Amniotic epithelial cell (primary cell): ENCODE data around the gene POLR1A.

Source experiments
- DNase-seq: peaks from one replicate; pipeline ENCODE4 v3.0.0-alpha.2; 2010; ENCODE audit warnings: low read depth

POLR1A gene

DNA sequence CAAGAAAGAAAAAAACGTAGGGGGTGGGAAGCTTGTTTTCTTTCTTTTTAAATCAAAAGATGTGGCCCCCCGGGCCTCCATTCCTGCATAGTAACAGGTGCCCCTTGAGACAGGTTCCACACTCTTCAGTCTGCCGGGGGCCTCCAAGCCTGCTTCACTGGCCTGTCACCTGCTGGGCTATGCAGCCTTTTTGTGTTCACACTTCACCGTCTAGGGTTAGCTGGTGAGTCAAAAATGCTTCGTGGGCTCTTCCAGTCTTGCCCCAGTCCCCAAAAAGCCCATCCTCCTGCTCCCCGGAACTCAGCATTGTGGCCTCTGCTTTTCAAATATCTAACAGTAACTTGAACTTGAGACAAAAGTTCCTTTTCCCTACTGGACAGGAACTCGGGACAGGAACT is 67.9 kb downstream of the POLR1A start:
- no peak for DNase-seq

DNA sequence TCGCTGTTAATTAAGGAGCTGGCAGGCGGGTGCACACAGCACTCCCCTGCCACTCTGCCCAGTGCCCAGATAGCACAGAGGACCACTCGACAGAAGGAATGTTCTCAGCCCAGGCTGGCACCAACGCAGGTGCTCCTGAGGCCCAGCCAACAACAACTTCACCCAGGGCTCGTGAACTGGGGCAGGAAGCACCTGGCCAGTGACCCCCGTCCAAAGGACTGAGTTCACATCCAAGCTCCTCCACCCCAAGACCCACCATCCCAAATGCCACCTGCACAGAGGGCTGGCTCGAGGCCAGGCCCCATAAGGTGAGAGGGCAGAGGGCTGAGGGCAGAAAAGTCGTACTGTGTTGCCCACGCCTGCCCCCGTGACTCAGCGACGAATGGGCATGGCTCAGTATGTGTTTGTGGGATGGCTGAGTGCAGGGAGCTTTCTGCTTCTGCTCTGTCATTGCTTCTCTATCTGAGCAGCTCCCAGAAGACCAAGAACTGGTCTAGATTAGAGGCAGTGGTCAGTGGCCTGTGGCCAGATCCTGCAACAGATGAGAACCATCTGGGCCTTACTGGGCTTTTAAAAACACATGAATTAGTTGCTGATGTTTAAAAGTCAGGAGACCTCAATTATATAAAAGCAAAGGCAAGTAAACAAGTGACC is 68.4 kb downstream of the POLR1A start:
- DNase-seq, result peak; percentile 93

DNA sequence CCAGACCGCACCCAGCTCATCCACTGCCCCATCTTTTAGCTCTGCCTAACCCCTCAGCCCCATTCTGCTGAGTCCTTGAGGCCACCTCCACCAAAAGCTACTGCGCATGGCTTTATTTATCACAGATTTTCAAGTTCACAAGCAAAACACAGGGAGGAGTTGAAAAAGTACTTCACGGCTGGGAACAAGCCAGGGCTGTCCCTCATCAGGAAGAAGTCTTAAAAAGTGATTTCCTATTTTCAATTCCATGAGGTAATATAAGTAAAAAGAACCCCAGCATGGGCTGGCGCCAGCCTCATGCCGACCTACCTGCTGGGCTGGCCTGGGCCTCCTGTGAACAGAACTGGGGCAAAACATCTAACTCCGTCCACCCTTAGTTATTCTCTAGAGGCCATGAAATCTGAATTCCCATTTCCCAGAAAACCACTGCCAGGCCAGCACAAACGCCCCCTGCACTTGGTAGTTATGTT is 69.0 kb downstream of the POLR1A start:
- DNase-seq, result no peak

DNA sequence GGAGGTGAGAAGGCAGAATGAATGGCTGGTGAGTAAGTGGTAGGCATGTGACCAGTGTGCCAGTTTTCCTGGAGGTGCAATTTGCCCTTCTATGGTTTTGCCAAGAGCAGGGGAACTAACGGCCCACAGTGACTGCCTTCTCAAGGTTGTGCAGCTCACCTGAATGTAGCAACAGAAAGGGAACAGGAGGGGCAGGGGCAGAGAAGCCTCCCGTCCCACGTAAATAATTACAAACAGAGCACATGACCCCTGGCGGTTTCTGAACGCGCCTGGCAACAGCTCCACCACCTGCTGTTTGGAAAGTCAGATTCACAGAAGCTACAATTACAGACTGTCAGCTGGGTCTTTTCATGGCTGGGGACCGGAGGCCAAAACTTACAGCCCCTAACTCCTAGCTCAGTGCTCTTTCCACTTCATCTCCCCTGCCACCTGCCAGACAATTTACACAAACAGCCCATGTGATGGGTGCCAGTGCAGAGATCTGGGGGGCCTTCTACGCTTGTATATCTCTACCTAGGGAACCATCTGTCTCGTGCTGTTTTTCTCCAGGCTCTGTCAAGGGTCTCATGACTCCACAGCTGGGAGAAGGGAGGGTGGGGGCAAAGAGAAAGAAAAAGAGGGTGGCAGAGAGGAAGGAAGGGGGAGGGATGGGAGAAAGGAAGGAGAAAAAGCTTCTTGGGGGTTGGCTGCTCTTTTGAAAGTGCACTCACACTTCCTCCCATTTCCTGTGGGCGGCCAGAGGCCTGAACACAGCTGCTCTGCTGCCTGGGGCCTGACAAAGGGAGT is 69.6 kb downstream of the POLR1A start:
- peak; percentile 85 for DNase-seq

DNA sequence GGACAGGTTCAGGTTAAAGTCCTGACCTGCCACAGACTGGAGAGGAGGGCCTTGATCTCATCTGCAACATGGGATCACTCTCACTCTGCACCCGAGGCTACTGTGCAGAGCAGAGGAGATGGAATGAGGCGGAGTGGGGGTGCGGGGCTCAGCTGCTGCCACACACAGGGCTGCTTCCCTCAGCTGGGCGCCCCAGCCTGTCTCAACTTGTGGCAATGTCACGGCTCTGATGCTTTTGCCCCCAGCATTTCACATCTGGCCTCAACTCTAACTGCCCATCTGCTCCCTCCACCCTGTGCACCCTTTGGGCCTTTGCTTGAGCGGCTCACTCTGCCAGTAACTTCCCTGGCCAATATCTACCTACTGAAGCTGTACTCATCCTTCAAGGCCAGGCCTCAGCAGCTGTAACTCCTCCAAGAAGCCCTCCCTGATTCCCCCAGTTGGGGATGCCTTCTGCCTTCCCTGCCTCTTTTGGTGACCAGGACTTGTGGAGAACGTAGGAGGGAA is 70.3 kb downstream of the POLR1A start:
- no peak for DNase-seq

DNA sequence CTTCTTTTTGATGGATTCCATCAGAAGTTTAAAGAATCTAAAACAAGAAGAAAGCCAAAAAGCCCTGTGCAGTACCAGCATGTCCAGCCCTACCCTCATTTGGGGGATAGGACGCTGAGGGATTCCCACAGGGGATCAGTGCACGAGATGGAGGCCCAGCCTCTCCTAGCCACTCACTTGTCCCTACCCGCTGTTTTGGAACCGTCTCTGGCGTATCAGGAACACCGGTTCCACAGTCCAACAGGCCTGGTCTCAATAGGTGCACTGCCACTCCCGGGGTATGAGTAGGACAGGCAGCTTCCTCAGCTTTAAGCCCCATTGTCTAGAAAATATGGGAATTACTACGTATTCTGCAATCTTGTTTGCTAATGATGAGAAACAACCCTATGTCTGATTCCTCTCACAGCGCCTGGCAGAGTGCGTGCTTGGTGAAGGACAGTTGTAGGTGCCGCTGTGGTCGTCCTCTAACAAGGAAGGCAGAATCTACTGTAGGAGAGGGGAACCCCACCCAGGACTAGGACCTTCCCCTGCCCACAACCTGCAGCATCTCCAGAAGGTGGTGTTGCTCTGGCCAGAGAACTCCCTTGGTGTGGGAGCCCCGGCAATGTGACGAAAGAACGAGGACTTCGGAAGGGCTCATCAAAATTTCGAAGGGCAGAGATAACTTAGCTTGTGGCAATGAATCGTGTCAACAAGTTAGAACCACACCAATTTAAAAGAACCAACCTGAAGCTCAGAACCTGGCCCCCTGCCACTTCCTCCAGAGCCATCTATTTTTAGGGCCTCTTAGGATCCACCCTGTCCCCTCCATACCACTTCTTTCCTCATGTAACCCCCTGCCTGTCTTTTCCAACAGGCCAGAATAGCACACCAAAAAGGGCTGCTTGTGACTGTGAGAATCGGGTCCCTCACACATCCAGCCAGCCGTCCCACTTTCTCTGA is 71.7 kb downstream of the POLR1A start:
- DNase-seq, result no peak

DNA sequence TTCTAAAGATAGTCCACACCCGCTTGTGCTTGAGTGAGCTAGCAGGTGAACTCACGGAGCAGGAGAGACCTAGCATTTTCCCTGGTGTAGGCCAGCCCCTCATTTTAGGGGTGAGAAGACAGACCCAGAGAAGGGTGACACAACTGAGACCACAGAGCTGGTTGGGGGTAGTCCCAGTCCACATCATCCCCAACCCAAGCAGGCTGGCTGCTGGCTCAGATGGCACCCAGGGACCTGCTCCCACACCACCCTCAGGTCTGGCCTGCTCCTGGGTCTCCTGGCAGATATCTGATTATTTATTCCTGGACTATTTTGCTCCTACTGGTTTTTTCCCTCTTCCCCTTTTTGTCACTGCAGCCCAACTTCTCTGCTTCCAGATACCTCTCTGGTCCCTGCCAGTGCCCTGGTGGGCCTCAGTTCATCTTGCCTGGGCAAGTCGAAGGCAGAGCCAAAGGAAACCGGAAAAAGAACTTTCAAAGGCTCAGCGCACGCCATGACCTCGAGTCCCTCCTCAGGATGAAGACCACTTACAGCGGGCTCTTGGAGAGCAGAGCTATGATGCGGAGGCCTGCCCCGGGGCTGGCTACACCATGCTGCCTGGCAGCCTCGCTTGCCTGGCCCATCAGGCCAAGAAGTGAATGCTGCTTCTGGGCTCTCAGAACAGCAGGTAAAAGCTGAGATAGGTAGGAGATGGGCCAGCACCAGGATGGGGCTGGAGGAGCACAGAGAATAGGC is 72.7 kb downstream of the POLR1A start:
- DNase-seq, result no peak

DNA sequence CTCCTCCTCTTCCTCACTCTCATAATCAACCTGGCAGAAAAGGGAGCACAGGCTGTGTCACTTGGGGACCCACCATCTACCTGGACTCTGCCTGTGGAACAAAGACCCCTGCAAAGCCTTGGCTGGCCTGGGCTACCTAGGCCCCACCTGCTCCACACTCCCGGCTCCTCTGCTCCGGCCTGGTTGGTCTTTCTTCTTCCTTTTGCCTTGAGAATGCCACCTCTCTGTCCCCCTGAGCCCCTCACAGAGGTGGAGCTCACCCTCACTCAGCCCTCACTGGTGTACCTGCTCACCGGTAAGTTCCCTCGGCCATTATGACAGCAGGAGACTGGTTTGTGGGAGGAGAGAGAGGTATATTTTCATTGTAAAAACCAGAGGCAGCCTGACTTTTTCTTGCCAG is 74.1 kb downstream of the POLR1A start:
- DNase-seq, result no peak

DNA sequence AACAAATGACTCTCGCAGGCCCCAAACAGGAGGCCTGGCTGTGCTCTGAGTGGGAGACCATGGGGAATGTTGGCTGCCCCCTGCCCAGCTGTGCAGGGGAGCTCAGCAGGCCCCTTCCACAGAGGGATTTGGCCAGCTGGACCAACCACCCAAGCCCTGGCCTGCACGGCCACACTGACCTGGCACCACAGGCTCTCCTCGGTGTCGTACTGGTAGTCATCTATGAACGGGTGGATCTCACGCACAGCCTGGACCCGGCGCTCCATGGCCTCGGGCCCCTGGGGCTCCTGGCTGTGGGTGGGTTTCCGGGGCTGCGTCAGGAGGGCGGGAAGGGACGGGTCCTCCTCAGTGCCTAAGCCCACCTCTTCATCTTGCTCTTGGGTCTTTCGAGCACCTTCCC is 74.5 kb downstream of the POLR1A start:
- DNase-seq, result no peak

DNA sequence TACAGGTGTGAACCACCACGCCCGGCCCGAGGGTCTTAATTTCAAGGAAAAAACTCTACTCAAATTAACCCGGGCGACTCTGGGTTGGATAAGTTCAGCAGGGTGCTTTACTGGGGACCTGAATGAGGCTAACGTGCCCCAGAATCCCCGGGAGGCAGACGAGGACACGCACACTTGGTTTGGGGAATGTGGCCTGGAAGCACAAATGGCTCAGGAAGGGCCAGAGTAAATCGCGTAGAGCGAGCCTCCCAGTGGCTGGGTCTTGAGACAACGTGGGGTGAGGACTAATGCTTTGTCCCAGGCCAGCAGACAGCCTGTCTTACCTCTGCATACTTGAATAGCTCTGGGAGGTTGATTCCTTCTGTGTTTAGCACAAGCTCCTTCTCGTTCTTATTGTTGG is 75.8 kb downstream of the POLR1A start:
- no peak for DNase-seq

DNA sequence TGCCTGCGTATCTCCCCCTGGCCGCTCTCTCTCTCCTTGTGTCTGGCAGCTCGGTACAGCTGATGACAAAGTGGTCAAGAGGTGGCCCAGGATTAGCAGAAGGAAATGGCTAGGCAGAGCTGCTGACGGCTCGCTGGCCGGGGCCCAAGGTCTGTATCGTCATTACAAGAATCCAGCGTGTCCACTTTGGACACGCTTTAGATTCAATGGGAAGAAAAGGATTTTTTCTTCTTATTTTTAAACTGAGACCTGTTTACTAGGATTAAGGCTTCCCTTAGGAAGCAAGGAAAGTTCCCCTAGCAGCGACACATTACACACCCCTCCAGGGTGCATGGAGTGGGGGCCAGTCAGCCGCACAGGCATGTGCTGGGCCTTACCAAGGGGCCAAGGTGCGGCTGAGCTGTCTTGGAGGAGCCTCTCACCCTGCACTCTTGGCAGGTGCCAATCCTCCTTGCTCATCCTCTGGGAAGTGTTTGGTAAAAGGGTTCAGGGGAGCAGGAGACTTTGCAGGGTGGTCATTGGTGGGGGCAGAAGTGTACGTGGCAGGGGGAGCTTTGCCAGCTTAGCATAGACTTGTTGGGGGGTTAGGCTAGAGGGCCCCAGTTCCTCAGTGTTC is 76.8 kb downstream of the POLR1A start:
- DNase-seq, result no peak

DNA sequence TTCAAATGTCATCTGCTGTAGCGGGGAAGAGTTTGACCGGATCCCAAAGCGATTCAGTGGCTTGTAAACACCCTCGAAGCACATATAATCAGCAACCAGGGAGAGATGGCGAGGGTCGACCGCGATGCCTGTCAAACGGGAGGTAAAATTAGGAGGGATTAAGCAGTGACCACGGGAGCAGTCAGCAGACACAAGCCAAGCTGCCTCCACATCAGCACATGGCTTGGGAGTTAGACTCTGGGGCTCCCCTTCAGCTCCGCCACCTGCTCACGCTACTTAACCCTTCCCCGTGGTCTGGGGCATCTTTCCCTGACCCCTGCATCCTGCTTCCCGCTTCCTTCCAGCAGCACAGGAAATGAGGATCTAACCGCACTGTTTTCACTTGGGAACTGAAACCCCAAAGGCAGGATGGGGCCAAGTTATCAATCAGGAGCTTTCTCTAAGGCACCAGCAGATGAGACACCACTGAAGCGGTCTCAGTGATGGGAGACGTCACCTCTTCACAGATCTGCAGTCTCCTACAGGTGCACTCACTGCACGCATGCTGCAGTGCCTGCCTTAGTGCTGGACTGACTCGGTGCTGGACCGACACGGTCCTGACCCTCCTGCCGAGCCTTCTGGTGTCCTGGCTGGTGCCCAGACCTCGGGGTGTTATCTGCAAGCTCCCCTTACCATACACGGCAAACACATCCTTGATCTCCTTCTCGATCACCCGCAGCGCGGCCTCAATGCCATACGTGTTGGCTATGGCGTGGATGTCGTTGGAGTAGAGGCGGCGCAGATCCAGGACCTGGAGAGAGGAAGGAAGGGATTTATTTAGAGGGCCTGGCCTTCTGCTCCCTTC is 77.5 kb downstream of the POLR1A start:
- DNase-seq, result no peak

DNA sequence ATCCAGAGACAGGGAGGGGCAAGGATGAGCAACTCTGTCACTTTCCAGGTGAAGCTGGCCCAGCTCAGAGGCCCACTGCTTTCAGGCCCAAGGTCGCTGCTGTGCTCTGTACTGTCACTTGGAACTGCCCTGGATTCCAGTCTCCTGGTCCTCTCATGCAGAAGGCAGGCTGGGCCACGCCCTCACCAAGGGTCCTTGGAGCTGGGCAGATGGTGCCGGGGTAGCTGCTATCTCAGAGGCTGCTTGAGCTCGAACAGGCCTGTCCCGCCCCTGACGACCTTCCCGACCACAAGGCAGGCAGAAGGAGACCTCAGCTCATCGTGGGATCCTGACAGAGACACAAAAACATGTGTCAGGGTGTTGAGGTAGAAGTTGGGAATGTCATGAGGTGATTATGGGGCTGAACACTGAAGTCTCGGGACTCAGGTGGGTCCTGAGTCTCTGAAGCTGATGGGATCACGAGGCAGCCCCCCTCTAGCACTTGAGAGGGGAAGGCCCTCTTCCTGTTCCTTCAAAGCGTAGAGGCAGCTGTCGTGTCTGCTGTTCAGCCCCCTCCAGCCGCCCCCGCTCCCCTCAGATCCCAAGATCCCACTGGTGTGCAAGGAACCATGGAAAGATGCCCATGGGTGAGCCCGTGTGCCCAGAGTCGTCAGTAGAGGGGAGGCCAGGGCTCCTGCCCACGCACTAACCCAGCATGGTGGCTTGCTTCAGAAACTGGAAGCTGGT is 78.3 kb downstream of the POLR1A start:
- DNase-seq, result no peak

DNA sequence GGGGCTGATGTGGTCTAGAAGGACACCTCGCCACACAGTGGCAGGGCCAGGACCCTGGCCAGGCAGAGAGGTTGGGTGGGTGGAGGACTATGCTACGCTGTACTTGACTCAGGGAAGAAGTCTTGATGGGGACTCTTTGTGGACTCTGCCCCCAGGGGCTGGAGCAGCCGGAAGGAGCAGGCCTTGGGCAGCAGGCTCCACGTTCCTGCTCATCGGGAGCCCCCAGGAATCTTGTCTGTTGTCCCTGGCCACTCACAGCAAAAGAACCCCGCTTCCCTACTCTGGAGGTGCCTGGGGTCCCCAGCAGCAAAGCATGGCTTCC is 79.0 kb downstream of the POLR1A start:
- DNase-seq, result no peak

DNA sequence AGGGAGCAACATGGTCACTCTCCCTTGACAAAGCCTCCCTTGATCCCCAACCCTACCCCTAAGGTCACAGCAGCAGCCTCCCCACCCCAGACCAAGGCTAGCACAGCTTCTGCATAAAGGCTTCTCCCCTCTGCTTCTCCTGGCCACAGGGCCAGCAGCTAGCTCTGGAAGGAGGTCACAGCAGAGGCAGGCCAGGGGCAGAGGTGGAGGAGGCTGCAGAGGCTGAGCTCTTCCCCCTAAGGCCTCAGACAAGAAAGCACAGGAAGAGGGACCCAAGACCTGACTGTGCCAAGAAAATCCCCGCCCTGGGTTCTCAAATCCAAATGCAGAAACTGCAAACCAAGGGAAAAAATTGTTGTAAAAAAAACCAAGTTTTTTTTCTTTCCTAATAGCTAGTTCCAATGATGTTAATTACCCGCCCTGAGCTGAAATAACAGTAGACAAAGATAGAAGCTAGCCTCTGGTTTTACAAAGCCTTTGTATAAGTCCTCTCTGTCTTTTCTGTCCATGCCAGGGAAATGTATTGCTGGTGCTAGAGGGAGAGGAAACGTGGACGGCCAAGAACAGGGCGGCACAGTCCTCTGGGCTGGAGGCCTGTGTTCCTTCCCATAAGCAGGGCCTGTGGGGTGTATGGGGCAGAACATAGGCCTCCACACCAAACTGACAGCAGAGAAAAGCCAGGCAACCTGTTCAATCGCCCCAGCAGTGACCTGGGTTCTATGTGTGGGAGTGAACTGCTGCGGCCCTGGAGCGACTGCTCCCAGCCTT is 79.5 kb downstream of the POLR1A start:
- no peak for DNase-seq

DNA sequence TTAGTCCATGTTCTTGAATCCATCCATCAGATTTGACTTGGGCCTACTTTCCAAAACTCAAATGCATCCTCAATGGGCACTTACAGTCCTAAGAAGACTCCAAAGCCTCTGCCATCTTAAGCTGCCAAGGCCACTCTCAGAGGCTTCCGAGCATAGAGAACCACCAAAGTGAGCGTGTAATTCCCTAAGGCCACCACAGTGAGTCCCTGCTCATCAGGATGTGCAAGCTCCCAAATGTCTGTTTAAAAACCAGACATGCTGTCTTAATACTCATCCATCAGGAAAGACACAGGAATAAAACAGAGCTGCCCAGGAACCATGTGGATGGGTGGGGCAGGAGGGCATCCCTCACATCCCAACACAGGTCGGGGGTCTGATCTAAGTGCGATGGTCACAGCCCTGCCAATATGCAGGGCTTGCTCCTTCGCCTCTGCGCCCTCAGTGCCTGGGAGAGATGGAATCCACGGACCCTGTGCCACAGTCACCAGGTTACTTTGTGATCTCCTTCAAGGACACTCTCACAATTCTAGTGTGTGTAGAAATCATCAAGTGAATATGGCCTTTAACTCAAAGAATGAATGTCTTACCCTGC is 80.4 kb downstream of the POLR1A start:
- no peak for DNase-seq

DNA sequence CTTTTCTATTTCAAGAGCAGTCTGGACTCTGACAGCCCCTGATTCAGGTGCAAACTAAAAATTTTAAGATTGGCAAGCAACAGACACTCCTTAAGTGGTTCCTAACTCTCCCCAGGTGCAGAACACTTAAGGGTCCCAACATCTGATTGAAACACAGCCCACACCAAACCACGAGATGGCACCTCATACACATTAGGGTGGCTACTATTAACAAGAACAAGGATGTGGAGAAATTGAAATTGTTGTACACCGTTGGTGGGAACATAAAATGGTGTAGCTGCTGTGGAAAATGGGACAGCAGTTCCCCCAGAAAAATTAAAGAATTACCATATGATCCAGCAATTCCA is 82.3 kb downstream of the POLR1A start:
- DNase-seq, result no peak

DNA sequence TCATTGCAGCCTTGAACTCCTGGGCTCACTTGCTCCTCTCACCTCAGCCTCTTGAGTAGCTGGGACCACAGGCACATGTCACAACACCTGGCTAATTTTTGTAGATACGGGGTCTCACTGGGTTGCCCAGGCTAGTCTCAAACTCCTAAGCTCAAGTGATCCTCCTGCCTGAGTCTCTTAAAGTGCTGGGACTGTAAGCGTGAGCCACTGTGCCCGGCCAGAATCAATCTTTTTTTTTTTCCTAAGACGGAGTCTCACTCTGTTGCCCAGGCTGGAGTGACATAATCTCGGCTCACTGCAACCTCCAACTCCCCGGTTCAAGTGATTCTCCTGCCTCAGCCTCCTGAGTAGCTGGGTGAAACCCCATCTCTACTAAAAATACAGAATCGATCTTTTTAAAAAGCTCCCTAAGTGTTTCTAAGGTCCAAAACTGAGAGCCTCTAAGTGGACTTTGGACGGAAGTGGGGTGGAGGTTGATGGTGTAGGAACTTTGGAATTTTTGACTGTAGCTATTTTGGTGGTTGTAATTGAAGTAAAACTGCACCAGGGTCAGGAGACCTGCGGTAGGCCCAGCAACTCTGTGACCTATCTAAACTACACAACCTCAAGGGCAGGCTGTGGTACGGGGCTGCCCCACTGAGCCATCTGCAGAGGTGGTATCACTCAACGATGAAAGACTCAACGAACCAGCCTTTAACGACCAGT is 82.9 kb downstream of the POLR1A start:
- DNase-seq, result no peak
